HG03432 (cell line): Measurements from ENCODE around the gene ACTA1.
A peak's percentile ranks its signal among the peaks of the same experiment; 100 is the strongest.
"Not testable (repeated sequence)": the region's sequence is repeated elsewhere in the genome, so short reads cannot be mapped to it uniquely, and the experiment has no call there.

ENCODE experiments used
- ATAC-seq: cut with Tn5 transposase; IDR thresholded peaks from one replicate; pipeline ENCODE4 v1.9.1; 2021; ENCODE audit warnings: mild to moderate bottlenecking, moderate library complexity; ENCODE audit not compliant: unreplicated experiment

The ACTA1 gene

DNA sequence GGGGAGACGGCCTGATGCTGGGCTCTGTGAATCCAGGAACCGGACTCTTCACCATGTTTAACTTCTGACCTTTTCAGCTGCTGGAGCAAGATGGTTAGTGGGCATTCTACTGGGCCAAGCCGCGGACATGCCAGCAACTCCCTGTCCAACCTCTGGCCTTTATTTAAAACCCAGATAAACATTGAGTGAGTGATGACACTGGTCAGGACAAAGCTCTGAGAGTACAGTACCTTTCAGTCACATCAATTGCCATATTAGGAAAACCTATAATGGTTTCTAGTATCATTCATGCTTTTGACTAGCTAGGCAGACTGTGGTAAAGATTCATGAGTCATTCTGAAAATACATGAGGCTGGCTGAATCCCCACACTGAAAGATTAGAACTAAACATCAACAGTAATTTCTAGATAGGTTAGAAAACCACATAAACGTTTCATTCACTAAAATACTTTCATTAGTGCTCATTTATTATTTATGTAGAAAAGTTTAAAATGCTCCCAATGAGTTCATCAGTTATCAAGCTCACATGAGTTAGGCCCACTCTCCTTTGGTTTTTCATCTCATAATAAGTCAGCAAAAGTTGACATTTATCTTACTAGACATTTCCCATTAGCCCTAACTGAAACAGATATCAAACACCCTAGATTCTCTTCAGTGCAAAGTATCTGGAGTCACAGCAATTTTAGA lies 7.1 kb upstream of the ACTA1 start:
- ATAC-seq, result peak; percentile 98

DNA sequence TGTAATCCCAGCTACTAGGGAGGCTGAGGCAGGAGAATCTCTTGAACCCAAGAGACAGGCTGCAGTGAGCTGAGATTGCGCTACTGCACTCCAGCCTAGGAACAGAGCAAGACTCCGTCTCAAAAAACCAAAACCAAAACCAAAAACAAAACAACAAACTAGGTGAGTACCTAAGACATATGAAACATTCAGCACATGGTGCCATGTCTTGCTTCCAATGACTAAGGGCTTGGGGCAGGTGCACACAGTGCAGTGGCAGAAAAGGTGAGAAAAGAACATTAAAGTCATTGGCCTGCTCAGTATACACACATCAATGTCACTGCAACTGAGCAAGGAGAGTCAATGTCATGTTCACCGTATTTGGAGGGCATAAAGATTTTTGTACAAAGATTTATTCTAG lies 4.1 kb upstream of the ACTA1 start:
- no peak for ATAC-seq

DNA sequence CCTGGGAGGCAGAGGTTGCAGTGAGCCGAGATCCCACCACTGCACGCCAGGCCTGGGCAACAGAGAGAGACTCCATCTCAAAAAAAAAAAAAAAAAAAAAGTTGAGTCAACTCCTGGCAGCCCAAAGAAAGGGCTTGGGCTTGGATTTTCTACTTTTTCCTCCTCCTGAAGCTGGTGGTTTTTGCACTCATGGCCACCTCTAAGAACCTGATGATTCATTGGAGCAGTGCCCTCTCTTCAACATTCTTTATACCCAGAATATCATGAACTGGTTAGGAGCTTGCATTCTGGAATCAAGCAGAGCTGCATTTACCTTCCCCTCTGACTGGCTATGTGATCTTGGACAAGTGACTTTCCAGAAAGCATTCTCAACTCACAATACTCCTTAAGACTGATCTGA lies 3.5 kb upstream of the ACTA1 start:
- ATAC-seq, result no peak

DNA sequence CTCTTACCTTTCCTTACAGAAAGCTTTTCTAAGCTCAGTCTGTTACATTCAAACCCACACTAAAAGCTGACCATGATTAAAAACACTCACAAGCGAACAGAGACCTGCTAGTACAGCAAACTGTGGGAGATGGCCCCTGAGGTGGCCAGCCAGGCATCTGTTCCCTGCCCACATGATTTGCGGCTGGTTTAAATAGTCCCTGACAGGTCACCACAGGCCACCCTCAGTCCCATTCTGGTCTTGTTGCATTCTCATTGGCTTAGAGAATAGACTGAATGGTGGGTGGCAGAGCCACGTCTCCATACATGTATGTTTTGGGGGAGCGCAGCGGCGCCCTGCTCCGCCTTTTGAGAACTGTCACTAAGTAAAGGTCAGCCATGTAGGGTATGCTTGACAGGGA lies 2.3 kb upstream of the ACTA1 start:
- ATAC-seq, result no peak

DNA sequence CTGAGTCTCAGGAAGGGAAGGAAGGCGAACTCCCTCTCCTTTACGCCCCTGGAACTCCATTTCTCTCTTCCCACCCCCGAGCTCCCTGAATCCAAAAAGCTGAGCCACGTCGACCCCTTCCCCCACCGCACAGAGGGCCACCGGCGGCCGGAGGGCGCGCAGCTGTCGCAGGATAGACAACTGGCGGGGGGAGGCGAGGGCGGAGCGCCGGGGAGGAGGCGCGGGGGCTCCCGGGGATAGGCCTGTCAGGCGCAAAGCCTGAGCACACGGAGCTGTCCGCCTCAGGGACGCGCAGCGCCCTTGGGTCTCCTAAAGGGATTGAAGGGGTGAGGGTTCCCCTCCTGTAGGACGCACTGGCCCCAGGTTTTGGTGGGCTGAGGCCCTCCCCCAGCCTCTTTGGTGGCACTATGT lies 752 bp upstream of the ACTA1 start:
- no peak for ATAC-seq

DNA sequence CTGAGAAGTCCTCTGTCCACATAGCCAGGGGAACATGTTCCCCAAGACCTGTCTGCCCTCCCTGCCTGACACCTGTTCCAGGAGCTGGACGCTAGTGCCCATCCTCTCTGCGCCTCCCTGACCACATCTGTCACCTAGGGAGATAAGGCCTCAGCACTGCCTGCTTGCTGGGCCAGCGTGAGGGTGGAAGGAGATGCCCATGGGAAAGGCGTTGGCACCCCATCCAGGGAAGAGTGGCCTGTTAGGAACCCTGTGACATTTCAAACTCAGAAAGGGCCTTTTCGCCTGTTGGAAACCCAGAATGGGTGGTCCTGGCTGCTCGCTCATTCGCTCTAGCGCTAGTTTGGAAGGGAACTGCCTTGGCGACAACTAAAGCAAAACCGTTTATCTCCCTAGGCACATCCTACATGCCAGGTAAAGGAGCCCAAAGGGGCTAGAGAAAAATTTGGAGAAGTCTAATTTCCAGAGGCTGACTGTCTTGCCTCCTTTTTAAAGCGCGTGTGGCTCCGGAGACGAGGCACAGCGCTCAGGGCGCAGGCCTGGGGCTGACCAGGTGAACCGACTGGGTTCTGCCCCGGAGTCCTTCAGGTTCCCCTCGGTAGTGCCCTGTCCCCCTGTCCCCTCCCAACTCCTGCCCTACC lies 410 bp downstream of the ACTA1 start:
- no peak for ATAC-seq

DNA sequence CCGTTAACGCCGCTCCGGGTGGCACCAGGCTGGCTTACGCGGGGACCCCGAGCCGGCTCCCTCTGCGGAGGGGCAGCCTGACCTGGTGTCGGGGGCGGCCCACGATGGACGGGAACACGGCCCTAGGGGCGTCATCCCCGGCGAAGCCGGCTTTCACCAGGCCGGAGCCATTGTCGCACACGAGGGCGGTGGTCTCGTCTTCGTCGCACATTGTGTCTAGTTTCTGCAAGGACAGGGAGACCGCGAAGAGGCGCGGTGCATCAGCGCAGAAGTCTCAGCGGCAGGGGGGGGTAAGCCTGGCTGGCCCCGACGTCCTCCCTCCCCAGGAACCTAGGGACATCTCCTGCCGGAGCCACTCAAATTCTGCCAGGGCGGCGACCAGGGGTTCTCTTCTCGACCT lies 989 bp downstream of the ACTA1 start:
- no peak for ATAC-seq

DNA sequence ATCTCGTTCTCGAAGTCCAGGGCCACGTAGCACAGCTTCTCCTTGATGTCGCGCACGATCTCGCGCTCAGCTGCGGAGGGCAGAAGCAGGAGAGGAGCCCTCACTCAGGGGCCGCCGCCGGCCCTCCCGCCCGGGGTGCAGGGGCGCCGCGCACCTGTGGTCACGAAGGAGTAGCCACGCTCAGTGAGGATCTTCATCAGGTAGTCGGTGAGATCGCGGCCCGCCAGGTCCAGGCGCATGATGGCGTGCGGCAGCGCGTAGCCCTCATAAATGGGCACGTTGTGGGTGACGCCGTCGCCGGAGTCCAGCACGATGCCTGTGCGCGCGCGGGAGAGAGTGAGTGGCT lies 1.8 kb downstream of the ACTA1 start:
- ATAC-seq, result no peak

DNA sequence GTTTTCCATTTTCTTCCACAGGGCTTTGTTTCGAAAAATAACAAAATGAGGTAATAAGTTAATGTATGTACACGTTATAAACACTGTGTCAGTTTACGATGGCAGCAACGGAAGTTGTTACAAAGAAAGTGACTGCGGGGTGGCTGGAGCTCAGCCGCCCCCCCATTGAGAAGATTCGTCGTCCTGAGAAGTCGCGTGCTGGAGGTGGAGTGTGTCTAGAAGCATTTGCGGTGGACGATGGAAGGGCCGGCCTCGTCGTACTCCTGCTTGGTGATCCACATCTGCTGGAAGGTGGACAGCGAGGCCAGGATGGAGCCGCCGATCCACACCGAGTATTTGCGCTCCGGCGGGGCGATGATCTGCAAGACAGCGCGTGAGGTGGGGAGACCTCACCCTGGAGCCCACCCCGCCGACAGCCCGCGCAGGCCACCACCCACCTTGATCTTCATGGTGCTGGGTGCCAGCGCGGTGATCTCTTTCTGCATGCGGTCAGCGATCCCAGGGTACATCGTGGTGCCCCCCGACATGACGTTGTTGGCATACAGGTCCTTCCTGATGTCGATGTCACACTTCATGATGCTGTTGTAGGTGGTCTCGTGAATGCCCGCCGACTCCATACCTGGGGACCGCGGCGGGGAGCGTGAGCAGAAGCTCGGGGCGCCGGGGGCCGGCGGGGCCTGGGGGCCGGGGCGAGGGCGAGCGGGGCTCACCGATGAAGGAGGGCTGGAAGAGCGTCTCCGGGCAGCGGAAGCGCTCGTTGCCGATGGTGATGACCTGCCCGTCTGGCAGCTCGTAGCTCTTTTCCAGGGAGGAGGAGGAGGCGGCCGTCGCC lies 2.4 kb downstream of the ACTA1 start:
- no peak for ATAC-seq

DNA sequence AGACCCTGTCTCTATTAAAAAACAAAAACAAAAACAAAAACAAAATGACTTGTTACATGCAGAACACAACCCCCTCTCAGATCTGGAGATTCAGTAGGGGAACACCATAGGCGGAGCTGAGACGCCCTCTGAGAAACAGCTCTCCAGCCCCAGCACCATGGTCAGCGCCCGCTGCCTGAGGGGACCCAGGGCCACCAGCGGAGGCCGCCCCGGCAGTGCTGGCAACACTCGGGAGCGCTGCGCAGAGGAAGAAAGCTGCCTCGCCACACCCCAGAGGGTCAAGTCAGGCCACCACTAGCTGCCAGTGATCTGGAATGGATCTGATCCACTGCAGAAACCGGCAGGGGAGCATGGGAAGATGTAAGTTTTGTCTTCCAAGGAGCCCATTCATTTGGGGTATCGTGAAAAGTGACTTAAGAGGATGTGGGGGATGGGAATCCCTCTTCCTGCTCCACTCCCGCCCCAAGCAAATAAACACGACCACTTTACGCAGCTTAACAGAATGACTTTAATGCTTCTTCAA lies 3.1 kb downstream of the ACTA1 start:
- no peak for ATAC-seq

DNA sequence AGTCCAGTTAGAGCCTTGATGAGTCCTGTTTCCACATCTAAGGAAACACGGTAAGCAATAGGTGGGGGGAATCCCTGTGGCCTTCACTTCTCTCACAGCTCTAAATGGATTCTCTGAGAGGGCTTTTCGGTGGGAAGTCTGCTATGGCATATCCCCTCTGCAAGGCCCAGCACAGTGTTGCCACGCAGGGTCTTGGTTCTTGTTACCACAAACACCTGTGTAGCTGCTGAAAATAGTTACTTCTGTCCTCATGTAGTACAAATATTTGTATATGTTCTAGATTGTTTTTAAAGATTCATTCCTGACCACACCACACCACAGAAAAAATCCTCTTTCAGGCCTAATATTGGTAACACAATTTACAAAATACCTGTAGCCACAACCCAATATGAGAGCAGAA lies 5.6 kb downstream of the ACTA1 start:
- no peak for ATAC-seq

DNA sequence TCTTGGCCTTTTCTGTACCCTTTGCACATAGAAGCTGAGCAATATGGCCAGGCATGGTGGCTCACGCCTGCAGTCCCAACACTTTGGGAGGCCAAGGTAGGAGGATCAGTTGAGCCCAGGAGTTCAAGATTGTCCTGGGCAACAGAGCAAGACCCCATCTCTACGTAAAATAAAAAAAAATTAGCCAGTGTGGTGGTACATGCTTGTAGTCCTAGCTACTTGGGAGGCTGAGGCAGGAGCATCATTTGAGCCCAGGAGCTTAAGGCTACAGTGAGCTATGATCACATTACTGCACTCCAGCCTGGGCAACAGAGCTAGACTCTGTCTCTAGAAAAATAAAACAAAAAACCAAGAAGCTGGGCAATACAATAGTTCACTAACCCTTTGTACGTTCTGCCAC lies 6.3 kb downstream of the ACTA1 start:
- ATAC-seq, result no peak

DNA sequence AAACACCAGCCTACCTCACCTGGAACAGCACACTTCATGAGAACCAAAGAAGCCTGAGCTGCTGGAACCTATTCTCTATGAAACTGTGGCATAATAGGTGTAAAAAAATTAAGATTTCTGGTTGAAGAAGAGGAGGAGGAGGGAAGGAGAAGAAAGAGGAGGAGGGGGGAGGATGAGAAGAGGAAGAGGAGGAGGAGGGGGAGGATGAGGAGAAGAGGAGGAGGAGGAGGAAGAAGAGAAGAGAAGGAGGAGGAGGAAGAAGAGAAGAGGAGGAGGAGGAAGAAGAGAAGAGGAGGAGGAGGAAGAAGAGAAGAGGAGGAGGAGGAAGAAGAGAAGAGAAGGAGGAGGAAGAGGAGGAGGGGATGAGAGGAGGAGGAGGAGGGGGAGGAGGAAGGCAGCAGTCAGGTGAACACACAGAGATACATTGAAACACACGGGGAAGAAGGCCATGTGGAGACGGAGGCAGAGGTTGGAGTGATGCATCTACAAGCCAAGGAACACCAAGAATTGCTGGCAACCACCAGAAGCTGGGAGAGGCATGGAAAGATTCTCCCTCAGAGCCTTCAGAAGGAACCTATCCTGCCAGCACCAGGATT lies 8.2 kb downstream of the ACTA1 start:
- no peak for ATAC-seq

DNA sequence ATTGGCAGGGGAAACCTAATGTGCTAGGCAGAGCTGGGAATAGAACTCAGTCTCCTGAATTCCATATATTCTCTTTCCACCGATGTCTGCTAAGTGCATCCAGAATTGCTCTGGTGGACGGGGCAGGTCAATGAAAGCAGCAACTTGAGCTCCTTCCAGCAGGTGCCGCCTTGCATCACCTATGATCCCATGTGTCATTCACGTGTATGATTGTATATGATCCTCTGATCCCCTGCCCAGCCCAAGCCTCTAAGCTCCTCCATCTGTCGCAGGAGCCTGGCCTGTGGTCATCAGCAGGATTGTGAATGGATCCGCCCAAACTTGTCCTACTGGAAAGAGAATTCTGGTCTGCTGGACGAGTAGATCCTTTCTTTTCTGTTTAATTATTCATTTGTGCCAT lies 13.1 kb downstream of the ACTA1 start:
- ATAC-seq, result no peak

DNA sequence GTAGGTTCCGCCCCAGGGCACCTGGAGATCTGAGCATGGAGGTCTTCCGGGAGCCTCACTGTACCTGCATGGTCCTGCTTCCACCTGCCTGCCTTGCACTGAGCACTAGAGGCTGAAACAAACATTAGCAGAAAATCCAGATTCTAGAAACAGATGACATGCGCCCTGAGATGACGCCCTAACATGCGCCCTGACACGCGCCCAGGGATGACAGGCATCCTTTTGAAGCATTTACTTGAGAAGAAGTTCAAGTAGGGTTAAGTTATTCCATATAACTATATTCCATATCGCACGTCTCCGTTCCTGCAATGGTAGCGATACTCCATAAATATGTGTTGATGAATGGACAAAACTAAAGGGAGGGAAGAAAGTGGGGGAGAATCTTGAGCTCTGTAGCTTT lies 13.7 kb downstream of the ACTA1 start:
- no peak for ATAC-seq

DNA sequence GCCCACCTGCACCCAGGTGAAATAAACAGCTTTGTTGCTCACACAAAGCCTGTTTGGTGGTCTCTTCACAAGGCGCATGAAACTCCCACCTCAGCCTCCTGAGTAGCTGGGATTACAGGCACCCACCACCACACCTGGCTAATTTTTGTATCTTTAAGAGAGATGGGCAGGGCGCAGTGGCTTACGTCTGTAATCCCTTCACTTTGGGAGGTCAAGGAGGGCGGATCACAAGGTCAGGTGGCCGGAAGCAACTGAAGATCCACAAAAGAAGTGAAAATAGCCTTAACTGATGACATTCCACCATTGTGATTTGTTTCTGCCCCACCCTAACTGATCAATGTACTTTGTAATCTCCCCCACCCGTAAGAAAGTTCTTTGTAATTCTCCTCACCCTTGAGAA lies 15.3 kb downstream of the ACTA1 start:
- ATAC-seq, result not testable (repeated sequence)

DNA sequence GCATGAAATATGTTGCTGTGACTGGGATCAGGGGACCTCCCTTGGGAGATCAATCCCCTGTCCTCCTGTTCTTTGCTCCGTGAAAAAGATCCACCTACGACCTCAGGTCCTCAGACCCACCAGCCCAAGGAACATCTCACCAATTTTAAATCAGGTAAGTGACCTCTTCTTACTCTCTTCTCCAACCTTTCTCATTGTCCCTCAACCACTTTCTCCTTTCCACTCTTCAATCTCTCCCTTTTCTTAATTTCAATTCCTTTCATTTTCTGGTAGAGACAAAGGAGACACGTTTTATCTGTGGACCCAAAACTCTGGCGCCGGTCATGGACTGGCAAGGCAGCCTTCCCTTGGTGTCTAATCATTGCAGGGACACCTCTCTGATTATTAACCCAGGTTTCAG lies 21.1 kb downstream of the ACTA1 start:
- not testable (repeated sequence) for ATAC-seq

DNA sequence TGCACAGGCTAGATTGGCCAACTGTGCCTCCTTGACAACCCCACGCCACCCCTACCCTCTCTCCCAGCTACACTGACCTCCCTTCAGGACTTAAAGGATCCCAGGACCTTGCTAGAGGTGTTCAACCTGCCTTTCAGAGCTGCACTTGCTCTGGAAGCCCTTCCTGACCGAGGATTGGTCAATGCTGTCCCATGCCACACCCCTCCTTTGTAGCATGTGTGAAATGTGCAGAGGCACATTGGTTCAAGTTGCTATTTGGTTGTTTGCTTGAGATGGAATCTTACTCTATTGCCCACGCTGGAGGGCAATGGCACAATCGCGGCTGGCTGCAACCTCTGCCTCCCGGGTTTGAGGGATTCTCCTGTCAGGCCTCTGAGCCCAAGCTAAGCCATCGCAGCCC lies 21.8 kb downstream of the ACTA1 start:
- no peak for ATAC-seq

DNA sequence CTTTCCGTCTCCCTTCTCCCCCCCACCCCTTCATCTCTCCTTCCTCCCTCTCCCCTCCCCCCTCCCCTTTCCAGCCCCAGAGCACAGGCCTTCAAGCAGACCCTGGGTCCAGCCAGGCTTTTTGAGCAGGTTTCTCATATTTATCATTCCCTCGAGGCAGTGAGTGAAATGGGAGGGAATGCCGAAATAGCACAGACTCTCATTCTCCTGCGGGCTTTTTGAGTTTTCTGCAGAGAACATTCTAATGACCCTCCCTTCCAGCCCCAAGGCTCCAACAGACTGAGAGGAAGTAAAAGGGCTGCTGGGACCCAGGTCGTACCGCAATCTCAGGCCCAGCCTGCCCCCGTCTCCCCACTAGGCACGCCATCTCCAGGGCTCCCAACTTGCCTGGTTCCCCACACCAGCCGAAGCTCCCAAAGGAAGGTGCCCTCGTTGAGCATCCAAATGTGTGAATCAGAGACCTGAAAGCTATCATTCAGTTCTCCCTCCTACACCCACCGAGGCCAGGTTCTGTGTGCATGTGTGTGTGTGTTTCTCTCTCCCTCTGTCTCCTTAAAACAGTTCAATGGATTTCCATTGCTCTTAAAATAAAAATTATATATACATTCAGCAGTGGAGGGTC lies 22.3 kb downstream of the ACTA1 start:
- no peak for ATAC-seq

DNA sequence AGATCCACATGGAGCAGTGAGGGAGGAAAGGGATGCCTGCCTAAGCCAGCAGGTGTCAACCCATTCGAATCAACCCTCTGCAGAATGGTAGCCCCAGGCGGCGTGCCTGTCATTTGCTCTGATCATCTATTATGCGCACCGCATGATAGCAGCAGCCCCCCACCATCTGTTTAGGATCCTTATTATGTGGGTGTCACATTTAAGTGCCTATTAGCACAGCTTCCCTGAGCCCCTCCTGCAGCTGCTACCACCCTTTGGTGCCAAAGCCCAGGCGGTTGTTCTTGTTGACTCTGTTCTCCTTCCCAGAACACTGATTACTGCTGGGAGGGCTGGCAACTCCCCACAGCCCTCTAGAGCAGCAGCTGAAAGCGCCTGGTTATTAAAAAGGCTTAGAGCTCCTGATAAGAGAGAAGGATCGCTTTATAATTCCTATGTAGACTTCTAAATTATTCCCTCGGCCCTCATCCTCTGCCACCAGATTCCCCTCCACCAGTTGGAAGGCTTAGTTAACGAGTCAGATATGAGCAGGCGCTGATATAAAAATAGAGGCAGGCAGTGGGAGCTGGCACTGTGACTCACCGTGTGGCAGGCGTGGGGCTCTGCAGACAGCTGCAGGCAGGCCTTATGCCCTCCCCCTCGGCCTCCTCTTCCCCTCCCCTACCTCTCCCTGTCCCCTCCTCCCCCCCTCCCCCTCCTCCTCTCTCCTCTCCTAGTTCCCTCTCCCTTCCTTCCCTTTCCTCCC lies 23.0 kb downstream of the ACTA1 start:
- ATAC-seq, result no peak

DNA sequence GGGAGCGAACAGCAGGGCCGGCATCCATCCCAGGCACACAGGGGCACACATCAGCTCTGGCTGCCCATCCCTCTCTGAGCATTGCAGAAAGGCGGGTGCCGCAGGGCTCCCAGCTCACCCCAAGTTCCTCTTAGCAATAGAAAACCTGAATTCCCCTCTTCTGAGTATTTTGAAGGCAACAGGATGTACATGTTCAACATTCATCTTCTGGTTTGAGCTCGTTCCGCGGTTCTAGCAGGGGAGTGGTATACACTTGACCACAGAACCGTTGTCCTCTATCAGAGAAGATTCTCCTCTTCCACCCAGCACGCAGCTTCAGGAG lies 23.6 kb downstream of the ACTA1 start:
- no peak for ATAC-seq
